Measurements from ENCODE around the gene SSX2IP. TPM values are rescaled to one million over a fixed set of nuclear protein-coding genes. Genes with fewer than 3 reads are reported as not detected.

Gene SSX2IP
- total and polyA plus RNA-seq, 9 of the 15 experiments (the other 6 are each of a cell fraction or from before 2014, with no cell fraction given) = 20.6 to 96.7 (median 61.7) TPM

- no peak for TF ChIP-seq ID3 (CRISPR knock-in tag; IDR thresholded peaks at IDR 0.05)
- TF ChIP-seq ID3 (tag; IDR thresholded peaks at IDR 0.05) = peak; percentile 59; the same call in 1 of the 2 replicates
- no peak for TF ChIP-seq HDGF (IDR thresholded peaks at IDR 0.05)
- no peak for TF ChIP-seq ZHX1 (conservative IDR thresholded peaks at IDR 0.05; ENCODE audit: low read length)
- no peak for TF ChIP-seq HOMEZ (CRISPR knock-in tag; IDR thresholded peaks at IDR 0.05)
- no peak for TF ChIP-seq U2AF1 (optimal IDR thresholded peaks at IDR 0.05; ENCODE audit: low read depth, low read length)
- TF ChIP-seq TBP (optimal IDR thresholded peaks at IDR 0.05; ENCODE audit: low read depth, low read length) = peak; percentile 80
- TF ChIP-seq ZNF512 (tag; IDR thresholded peaks at IDR 0.05) = no peak
- TF ChIP-seq ZFP30 (CRISPR knock-in tag; IDR thresholded peaks at IDR 0.05; ENCODE audit: borderline replicate concordance) = no peak
- TF ChIP-seq PATZ1 (CRISPR knock-in tag; IDR thresholded peaks at IDR 0.05; ENCODE audit: borderline replicate concordance) = no peak
- TF ChIP-seq PRDM10 (IDR thresholded peaks at IDR 0.05; ENCODE audit: partially characterized antibody) = peak; percentile 56
- TF ChIP-seq ZNF668 (CRISPR knock-in tag; IDR thresholded peaks at IDR 0.05) = no peak
Measured at GRCh38 chr1:84688463-84689061, 1.7 kb downstream of the SSX2IP start (continued).

Data from K562 (cell line).